Superior temporal gyrus (tissue), 1 donor: ENCODE results near the gene CGB3.
"Not testable (repeated sequence)": the region's sequence is repeated elsewhere in the genome, so short reads cannot be mapped to it uniquely, and the experiment has no call there.

Experiments
- DNase-seq: peaks from one replicate; pipeline ENCODE4 v3.0.0-alpha.2; 2016; ENCODE audit errors: extremely low spot score

Gene CGB3

DNA sequence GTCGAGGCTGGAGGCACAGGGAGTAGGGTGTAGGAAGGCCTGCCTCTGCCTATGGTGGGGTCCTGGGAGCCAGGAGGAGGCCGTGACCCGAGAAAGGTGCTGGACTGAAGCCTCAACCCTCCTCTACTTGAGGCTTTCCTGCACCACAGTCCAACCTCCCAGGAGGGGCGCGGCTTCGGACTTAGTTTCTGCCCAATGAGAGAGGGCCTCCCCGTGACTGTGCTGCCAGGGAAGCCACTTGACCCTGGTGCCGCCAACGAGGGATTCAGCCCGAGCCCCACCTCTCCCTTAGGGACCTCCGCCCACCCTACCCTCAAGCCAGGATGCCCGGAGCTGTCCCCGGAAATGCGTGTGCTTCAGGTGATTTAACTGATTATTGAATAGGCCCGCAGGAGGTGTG is at the start of gene CGB3:
Gene CGB3, minus strand, starts transcription at position 101 of the 400 bp plus-strand sequence. CDS start 362 bp downstream, outside the sequence.
- DNase-seq, result not testable (repeated sequence)

DNA sequence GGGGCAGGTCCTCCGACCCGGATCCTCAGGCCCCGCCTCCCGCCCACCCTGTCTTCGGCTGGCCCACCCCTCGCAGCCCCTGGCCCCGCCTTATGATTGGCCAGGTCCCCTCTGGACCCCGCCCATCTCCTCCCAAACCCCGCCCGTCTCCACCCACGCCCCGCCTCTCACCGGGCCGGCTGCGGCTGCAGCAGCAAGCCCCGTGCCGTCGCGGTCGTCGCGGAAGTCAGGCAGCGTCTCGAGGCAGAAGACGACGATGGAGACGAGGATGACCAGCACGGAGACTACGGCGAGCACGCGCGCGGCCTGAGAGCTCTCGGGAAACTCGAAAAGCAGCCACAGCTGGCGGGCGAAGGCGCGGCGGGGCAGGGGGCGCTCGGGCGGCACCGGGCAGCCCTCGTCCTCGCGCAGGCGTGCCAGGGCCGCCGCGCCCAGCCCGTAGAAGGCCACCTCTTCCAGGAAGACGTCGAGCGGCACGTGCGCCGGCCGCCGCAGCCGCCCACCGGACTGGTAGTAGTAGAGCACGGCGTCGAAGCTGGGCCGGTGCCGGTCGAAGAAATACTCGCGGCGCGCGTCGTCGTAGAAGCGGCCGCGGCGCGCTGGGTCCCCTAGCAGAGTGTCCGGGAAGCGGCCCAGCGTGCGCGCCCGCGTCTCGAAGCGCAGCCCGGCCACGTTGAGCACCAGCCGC is 47.9 kb upstream of the CGB3 start:
- DNase-seq, result no peak

DNA sequence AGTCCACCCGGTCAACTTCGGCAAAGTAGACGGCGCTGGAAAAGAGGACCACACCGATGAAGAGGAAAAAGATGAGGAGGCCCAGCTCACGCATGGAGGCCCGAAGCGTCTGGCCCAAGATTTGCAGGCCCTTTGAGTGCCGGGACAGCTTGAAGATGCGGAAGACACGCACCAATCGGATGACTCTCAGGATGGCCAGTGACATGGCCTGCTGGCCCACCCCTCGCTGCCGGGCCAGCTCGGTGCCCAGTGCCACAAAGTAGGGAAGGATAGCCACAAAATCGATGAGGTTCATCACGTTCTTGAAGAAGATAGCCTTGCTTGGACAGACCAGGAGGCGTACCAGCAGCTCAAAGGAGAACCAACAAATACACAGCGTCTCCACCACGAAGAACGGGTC is 46.3 kb upstream of the CGB3 start:
- DNase-seq, result no peak

DNA sequence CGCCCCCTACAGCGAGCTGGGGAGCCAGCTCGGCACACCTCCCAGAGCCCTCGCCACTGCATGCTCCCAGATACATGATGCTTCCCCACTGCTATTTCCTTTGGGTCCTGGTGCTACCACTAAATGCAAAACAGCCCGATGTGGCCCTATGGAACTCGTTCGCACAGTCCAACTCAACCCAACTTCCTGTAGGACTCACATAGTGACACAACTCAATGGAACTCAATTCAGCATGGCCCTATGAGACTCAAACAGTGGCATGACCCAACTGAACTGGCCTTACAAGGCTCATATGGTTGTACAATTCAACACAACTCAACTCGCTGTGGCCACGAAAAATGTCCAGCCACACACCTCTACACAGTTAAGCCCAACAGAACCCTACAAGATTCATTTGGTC is 44.9 kb upstream of the CGB3 start:
- DNase-seq, result no peak

DNA sequence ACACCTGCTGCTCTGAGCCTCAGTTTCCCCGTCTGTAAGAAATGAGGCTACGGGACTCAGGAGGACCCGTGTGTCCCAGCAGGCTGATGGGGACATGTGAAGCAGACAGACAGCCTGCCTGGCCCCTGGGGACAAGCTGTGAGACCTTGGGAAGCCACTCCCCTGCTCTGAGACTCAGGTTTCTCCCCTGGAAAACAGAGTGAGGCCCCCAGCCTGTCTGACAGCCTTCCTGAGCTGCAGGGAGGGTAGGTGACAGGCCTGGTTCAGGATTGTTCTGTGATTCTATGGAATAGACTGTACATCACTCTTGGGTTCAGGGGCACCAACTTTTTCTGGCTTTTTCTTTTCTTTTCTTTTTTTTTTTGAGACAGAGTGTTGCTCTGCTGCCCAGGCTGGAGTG is 43.4 kb upstream of the CGB3 start:
- DNase-seq, result no peak

DNA sequence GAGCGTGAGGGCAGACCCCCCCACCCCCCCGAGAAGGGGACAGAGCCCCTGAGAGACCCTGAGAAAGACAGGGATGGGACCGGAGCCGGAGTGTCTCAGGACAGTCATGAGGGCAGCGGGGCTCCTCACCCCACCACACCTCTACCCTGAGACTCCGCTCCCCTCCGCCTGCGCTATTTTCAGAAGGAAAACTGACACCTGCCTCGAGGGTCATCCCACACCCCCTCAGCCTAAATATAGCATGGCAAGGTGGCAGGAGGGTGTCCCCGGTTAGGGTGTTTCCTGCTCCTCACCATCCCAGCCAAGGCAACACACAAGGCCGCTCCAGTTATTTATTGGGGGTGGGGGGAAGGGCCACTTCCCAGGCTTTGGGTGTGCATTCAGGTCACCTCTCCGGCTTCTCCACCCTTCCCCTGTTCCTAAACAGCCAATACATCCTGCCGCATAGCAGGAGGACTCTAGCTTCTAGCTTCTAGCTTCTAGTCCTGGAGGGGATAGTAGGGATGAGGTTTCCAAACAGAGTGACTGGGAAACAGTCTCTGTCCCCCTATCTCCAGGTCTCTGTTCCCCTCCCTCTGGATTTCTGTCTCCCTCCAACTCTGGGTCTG is 41.9 kb upstream of the CGB3 start:
- DNase-seq, result no peak

DNA sequence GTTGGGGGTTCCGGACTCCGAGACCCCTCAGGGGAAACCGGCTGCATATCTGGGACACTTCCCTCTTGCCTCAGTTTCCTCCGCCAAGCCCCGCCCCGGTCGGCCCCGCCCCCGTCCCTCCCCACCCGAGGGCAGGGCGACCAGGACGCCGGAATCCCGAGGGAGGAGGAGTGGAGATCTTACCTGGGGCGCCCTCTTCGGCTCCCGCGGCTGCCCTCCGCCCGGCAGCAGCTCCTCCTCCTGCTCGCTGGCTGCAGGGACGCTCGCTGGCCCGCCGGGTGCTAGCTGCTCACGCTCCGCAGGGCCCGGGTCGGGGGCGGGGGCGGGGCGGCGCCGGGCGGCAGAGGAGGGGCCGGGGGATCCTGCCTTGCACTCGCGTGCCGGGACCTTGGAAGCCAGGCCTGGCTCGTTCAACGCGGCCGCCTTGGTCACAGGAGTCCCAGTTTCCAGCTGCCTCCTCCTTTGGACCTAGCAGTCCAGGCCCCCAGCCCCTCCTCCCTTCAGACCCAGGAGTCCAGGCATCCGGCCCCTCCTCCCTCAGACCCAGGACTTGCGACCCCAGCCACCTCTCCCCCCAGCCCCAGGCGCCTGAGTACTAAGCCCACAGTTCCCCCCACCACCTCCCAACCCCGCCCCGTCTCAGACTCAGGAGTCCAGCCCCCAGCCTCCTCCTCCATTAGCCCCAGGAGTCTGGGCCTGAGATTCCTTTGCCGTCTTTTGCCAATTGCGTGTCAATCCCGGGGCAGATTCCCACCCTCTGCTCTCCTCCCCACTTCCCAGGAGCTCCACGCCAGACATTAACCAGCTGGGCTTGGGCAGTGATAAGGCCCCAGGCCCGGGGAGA is 40.9 kb upstream of the CGB3 start, which contains the start of gene NTF4:
Gene NTF4, minus strand, starts transcription at position 51 of the 844 bp plus-strand sequence. CDS start 2,821 bp downstream, outside the sequence.
- no peak for DNase-seq

DNA sequence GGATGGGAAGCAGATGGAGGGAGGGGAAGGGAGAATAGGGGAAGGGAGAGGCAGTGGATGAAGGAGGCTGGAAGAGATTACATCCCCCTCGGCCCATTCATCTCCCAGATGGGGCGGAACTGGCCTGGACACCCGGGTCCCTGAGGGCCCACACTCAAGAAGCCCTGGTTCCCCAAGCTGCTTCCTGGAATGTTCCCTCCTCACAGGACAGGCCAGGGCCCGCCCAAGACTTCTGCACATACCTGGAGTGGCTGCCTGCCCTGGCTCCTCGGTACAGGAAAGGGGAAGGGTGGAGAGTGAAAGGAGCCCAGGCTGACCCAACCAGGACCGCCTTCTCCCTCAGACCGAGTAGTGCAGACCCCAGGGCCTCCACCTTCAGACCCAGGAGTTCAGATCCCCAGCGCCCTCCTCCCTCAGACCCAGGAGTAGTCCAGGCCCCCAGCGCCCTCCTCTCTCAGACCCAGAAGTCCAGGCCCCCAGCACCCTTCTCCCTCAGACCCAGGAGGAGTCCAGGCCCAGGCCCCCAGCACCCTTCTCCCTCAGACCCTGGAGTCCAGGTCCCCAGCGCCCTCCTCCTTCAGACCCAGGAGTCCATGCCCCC is 40.0 kb upstream of the CGB3 start:
- DNase-seq, result no peak

DNA sequence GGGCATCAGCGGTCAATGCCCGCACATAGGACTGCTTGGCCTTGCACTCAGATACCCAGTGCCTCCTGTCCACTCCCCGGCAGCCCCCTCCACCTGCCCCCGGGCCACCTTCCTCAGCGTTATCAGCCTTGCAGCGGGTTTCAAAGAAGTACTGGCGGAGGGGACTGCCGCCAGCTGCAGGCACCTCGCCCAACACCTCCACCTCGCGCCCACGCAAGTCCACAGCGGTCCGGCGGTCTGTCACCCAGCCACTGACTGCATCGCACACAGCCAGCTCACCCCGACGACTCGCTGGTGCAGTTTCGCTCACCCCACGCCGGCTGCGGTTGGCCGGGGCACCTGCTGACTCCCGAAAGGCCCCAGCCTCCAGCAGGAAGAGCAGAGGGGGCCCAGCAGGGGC is 37.3 kb upstream of the CGB3 start:
- DNase-seq, result no peak

DNA sequence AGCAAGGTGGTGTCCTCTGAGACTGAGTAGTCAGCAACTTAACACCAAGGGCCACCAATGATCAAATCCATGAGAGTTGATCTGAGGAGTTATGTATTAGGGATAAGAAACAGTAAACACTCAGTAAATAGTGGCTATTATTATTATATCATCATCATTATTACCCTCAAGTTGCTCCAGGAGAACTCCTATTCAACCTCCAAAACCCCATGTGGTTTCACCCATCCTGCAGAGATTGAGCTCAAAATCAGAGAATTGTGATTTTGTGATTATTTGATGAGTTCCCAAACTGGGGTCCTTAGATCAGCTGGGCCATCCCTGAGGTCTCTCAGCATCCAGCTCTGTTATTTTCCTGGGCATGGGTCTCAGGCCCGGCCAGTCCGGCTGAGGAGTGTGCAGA is 36.9 kb upstream of the CGB3 start:
- DNase-seq, result no peak

DNA sequence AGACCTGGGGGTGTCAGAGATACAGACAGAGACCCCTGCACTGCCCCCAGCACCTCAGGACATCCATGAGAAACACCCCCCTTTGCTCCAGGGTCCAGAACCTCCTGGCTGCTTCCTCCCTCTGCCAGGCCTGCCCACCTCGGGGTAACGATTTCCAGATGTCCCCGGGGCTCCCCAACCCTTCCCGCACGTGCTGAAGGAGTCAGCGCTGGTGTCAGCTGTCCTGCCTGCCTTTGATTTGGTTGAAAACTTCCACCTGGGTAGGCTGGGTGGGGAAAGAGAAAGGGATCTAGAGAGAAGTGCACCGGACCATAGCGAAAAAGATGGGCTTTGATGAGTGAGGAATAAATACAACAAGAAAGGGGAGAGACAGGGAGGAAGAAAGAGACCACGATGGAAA is 34.9 kb upstream of the CGB3 start:
- DNase-seq, result no peak

DNA sequence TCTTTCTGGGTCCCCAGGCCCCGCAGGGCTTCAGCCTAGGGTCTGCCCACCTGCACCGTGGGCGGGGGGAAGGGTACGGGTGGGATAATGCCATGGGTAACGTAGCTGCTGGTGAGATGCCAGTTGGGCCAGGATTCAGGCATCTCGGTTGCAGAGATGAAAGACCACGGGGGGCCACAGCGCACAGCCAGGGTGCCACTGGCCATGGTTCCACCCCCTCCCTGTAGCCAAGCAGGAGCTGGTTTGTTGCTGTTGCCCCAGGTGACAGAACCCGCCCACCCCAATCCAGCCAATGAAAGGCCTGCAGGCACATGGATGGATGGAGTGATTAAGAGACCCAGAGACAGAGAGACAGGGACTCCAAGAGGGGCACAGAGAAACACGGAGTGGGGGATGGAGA is 34.4 kb upstream of the CGB3 start:
- no peak for DNase-seq

DNA sequence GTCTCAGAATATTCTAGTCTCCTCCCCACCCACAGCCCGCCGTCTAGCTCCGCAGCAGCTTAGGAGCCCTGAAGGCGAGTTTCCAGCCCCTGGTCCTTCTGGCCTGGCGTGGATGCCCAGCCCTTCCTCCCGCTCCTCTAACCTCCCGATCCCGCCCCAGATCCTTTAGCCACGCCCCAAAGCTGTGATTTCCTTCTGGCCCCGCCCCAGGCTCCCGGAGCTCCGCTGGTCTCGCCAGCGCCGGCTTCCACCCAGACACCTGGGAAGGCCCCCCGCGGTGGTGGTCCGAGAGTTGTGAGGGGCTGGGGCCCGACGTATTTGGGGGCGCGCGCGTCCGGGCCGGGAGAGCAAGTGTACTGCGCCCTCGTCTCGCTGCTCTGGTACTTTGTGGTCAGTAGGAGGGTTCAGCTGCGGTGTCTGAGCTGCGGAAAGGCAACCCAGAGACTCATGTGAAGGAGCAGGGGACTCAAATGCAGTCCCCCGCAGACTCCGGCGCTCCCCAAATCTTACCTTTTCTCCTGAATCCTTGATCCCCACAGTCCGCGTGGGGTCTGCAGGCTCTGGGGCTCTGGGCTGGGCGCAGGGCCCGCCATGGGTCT is 33.6 kb upstream of the CGB3 start, which contains the start of gene CGB7:
Gene CGB7, minus strand, starts transcription at position 114 of the 599 bp plus-strand sequence. CDS start 2,374 bp downstream, outside the sequence.
- no peak for DNase-seq

DNA sequence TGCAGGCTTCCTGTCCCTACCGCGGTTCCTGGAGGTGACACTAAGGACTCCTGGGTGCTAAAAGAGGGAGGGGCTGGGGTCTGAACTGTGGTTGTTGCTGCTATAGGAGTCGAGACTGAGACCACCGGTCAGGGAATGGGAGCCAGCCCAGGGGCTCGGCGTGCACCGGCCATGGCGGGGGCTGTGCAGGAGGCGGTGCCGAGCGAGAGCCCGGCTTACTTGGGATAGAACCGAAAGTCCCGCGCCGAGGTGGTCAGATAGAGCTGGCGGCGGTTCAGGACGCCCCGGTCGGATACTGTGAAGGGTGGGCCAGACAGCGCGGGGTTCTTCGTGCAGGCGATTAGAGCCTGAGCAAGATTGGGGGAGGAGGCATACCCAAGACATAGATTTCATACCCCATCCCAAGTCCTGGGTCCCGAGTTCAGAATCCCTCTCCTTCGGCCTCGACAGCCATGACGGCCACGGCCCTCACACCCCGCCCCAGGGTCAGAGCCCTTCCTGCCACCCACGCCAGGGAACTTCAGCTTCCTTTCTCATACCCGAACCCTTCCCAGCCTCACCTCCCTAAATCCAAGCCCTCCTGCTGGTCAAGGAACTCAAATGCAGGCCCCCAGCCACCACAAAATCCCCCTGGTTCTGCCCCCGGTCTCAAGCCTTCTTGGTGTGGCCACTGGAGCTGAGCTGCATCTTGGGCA is 32.9 kb upstream of the CGB3 start:
- not testable (repeated sequence) for DNase-seq

DNA sequence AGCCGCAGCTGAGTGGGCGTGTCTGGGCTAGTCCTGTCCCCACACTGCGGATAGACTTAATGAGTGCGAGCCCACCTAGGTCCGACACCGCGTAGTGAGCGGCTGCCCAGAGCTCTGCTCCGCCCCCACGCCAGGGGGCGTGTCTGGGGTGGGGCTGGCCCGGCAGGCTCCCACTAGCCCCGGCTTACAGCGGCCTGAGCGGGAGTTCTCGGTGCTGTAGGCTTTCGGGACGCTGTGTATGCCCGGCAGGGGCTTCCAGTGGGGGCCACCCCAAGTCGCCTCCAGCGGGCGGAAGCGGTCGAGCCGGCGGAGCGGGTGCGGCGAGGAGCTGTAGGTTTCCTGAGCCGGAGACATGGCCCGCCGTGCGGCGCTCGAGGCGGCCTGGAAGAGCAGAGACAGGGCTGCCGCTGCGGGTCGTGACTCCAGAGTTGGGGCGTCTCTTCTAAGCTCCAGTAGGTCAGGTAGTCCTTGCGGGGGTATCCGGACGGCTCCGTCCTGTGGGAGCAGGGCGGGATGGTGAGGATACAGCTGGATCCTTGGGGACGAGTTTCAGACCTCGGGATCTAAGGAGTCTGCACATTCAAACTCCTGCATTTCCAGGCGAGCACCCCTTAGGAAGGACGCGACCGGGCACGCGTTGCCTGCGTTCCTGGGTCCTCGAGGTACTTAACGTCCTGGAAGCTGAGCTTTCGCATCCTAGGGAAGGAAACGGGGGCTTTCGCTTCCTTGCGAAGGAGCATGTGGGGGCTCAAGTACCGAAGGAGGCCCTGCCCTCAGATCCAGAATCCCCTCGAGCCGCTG is 32.2 kb upstream of the CGB3 start:
- DNase-seq, result peak; percentile 9

DNA sequence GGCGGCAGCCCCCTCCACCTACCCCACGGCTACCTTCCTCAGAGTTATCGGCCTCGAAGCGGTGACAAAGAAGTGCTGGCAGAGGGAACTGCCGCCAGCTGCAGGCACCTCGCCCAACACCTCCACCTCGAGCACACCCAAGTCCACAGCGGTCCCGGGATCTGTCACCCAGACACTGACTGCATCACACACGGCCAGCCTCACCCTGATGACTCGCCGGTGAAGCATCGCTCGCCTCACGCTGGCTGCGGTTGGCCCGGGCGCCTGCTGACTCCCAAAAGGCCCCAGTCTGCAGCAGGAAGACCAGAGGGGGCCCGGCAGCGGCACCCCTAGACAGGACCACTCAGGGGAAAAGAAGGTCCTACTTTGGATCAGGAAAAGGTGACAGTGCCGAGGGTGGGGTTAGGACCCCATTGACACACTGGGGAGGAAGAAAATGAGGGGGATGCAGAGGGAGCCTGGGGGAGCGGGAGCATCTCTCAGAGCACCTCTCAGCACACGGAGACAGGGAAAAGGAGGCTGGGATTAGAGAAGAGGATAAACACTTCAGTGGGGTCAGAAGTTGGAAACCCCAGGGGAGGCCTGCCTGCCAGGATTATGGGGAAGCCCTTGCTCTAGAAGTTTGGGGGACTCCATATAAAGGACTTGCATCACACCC is 26.4 kb upstream of the CGB3 start:
- not testable (repeated sequence) for DNase-seq

DNA sequence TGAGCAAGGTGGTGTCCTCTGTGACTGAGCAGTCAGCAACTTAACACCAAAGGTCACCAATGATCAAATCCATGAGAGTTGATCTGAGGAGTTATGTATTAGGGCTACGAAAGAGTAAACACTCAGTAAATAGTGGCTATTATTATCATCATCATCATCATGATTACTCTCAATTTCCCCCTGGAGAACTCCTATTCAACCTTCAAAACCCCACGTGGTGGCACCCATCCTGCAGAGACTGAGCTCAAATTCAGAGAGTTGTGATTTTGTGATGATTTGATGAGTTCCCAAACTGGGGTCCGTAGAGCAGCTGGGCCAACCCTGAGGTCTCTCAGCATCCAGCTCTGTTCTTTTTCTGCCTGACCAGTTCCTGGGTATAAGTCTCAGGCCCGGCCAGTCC is 25.7 kb upstream of the CGB3 start:
- DNase-seq, result not testable (repeated sequence)

DNA sequence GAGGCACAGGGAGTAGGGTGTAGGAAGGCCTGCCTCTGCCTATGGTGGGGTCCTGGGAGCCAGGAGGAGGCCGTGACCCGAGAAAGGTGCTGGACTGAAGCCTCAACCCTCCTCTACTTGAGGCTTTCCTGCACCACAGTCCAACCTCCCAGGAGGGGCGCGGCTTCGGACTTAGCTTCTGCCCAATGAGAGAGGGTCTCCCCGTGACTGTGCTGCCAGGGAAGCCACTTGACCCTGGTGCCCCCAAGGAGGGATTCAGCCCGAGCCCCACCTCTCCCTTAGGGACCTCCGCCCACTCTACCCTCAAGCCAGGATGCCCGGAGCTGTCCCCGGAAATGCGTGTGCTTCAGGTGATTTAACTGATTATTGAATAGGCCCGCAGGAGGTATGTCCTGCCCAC is 24.9 kb upstream of the CGB3 start, which contains the start of gene CGB8:
Gene CGB8, minus strand, starts transcription at position 101 of the 400 bp plus-strand sequence. CDS start 372 bp downstream, outside the sequence.
- DNase-seq, result not testable (repeated sequence)

DNA sequence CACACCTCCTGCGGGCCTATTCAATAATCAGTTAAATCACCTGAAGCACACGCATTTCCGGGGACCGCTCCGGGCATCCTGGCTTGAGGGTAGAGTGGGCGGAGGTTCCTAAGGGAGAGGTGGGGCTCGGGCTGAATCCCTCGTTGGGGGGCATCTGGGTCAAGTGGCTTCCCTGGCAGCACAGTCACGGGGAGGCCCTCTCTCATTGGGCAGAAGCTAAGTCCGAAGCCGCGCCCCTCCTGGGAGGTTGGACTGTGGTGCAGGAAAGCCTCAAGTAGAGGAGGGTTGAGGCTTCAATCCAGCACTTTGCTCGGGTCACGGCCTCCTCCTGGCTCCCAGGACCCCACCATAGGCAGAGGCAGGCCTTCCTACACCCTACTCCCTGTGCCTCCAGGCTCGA is 19.4 kb upstream of the CGB3 start, which contains the start of gene CGB5:
Gene CGB5, plus strand, starts transcription at position 301 of the 400 bp plus-strand sequence. CDS start 362 bp downstream, outside the sequence.
- DNase-seq, result not testable (repeated sequence)
